Mammary epithelial cell (primary cell): Measurements from ENCODE around the gene KCNK4.

Source experiments
- CTCF ChIP-seq, 2 donors: IDR thresholded peaks in 1 of 2; conservative IDR thresholded peaks in 1 of 2; 2 replicates each; pipeline ENCODE4 v1.5.1; 2011 to 2012; ENCODE audit warnings: inconsistent platforms in 2 of 2, low read length in 2 of 2, mild to moderate bottlenecking in 2 of 2, control low read depth in 1 of 2, low read depth in 1 of 2; ENCODE audit not compliant: insufficient read depth in 1 of 2; ENCODE audit errors: extremely low read depth in 1 of 2
- EZH2 ChIP-seq: IDR thresholded peaks from 2 replicates; pipeline ENCODE4 v1.6.1; 2012; ENCODE audit warnings: low read length, inconsistent platforms, borderline replicate concordance

- TF ChIP-seq EZH2 (no peak), CTCF (conservative IDR thresholded peaks at IDR 0.05 in 1 of 2, IDR thresholded peaks at IDR 0.05 in 1 of 2; ENCODE audit: extremely low read depth in 1 of 2, insufficient read depth in 1 of 2, low read depth in 1 of 2, low read length in 2 of 2) (no peak)
Observed at GRCh38 chr11:64337538-64338249, 46.6 kb downstream of the KCNK4 start.
